SK-N-SH (cell line): Measurements from ENCODE around the gene HJV. TPM values are rescaled to one million over a fixed set of nuclear protein-coding genes. Genes with fewer than 3 reads are reported as not detected.
A peak's percentile ranks its signal among the peaks of the same experiment; 100 is the strongest.

Experiments used
- CTCF ChIA-PET: fragments of 300-600, 350-600 bp; formaldehyde crosslinking; extraction: SDS; loops from one replicate; lab custom pipeline; 2021; lab: Yijun Ruan, JAX
- POLR2A ChIA-PET: fragments of 350-600 bp; sonication (Branson Sonifier 250); formaldehyde crosslinking; extraction: SDS; loops from one replicate; lab custom pipeline; 2020; ENCODE audit warnings: antibody characterized with exemption, inconsistent platforms; lab: Yijun Ruan, JAX
- DNase-seq: peaks from one replicate; pipeline ENCODE4 v3.0.0; 2012
- H2AFZ ChIP-seq: fragments of 200-600 bp; sonication (generic); 2 replicates; pipeline ENCODE4 v1.8.1; 2016; ENCODE audit warnings: antibody characterized with exemption, mild to moderate bottlenecking, low read depth
- H3F3A ChIP-seq: fragments of 200-600 bp; sonication (generic); replicated peaks from 2 replicates; pipeline ENCODE3; 2016; ENCODE audit warnings: antibody characterized with exemption, mild to moderate bottlenecking; ENCODE audit not compliant: insufficient read depth
- H3K27ac ChIP-seq, 2 experiments: fragments of 200-500 bp in 1 of 2; fragments of 200-600 bp in 1 of 2; sonication (Bioruptor generic) in 1 of 2; sonication (generic), shearing (Covaris generic) in 1 of 2; 2 replicates each; pipeline versions ENCODE4 v1.5.1 to v1.6.1; 2014 to 2016; ENCODE audit warnings: low read depth in 2 of 2, inconsistent platforms in 1 of 2, low read length in 1 of 2, mild to moderate bottlenecking in 1 of 2, mixed read lengths in 1 of 2
- H3K27me3 ChIP-seq: fragments of 200-600 bp; sonication (generic), shearing (Covaris generic); 2 replicates; pipeline ENCODE4 v1.6.1; 2016; ENCODE audit warnings: mixed run types; ENCODE audit not compliant: insufficient read depth
- H3K36me3 ChIP-seq, 2 experiments: fragments of 200-500 bp in 1 of 2; fragments of 200-600 bp in 1 of 2; sonication (Bioruptor generic) in 1 of 2; sonication (generic) in 1 of 2; replicated peaks in 1 of 2; 2 replicates each; pipeline versions ENCODE3 to v1.5.1; 2014 to 2016; ENCODE audit warnings: low read length in 1 of 2, mild to moderate bottlenecking in 1 of 2; ENCODE audit not compliant: insufficient read depth in 2 of 2, control insufficient read depth in 1 of 2
- H3K4me1 ChIP-seq, 2 experiments: fragments of 200-500 bp in 1 of 2; fragments of 200-600 bp in 1 of 2; sonication (Bioruptor generic) in 1 of 2; sonication (generic), shearing (Covaris generic) in 1 of 2; 2 replicates each; pipeline versions ENCODE4 v1.5.1 to v1.6.1; 2014 to 2016; ENCODE audit warnings: low read depth in 1 of 2, low read length in 1 of 2, mixed run types in 1 of 2; ENCODE audit not compliant: insufficient read depth in 2 of 2, control insufficient read depth in 1 of 2
- H3K4me2 ChIP-seq: fragments of 200-600 bp; sonication (generic), shearing (Covaris generic); 2 replicates; pipeline ENCODE4 v1.6.1; 2017; ENCODE audit warnings: mixed run types
- H3K4me3 ChIP-seq, 2 experiments: fragments of 200-500 bp in 1 of 2; fragments of 200-600 bp in 1 of 2; sonication (Bioruptor generic) in 1 of 2; sonication (generic), shearing (Covaris generic) in 1 of 2; 2 replicates each; pipeline versions ENCODE4 v1.5.1 to v1.8.1; 2014 to 2016; ENCODE audit warnings: low read depth in 2 of 2, inconsistent platforms in 1 of 2, low read length in 1 of 2, mild to moderate bottlenecking in 1 of 2, mixed read lengths in 1 of 2, moderate library complexity in 1 of 2
- H3K79me2 ChIP-seq: fragments of 200-600 bp; sonication (generic); 2 replicates; pipeline ENCODE4 v1.8.1; 2017; ENCODE audit warnings: mild to moderate bottlenecking; ENCODE audit not compliant: insufficient read depth
- H3K9ac ChIP-seq: fragments of 200-600 bp; sonication (generic); 2 replicates; pipeline ENCODE4 v1.6.1; 2017; ENCODE audit warnings: mixed run types
- H3K9me2 ChIP-seq: fragments of 200-600 bp; sonication (generic); 2 replicates; pipeline ENCODE4 v1.6.1; 2017; ENCODE audit warnings: mixed run types
- H3K9me3 ChIP-seq: fragments of 200-600 bp; sonication (generic); 2 replicates; pipeline ENCODE4 v1.6.1; 2017; ENCODE audit warnings: mixed run types, mild to moderate bottlenecking, moderate library complexity
- H4K20me1 ChIP-seq: fragments of 200-600 bp; sonication (generic); 2 replicates; pipeline ENCODE4 v1.6.1; 2017; ENCODE audit warnings: mild to moderate bottlenecking, mixed run types; ENCODE audit not compliant: insufficient read depth
- EP300 ChIP-seq, 2 experiments: IDR thresholded peaks; 2 replicates each; pipeline versions ENCODE4 v1.4.0 to v1.6.1; 2012; ENCODE audit warnings: borderline replicate concordance in 1 of 2, low read depth in 1 of 2, low read length in 1 of 2
- EZH2phosphoT487 ChIP-seq: fragments of 200-600 bp; sonication (generic); IDR thresholded peaks from 2 replicates; pipeline ENCODE4 v1.6.1; 2017; ENCODE audit warnings: low read depth, mixed run types, mild to moderate bottlenecking, antibody characterized with exemption, moderate library complexity, borderline replicate concordance
- FOXJ3 ChIP-seq: sonication (generic); formaldehyde crosslinking; IDR thresholded peaks from 2 replicates; pipeline ENCODE4 v1.5.1; 2020; ENCODE audit warnings: mild to moderate bottlenecking, missing genetic modification reagents
- JUND ChIP-seq: IDR thresholded peaks from 2 replicates; pipeline ENCODE4 v1.4.0; 2012
- MEF2A ChIP-seq: IDR thresholded peaks from 2 replicates; pipeline ENCODE4 v1.4.0; 2012; ENCODE audit warnings: low read depth, borderline replicate concordance
- NFIC ChIP-seq: IDR thresholded peaks from 2 replicates; pipeline ENCODE4 v1.4.0; 2012; ENCODE audit warnings: borderline replicate concordance
- PBX3 ChIP-seq: IDR thresholded peaks from 2 replicates; pipeline ENCODE4; 2012
- REST ChIP-seq: IDR thresholded peaks from 2 replicates; pipeline ENCODE4 v1.6.1; 2012; ENCODE audit warnings: mild to moderate bottlenecking, low read depth, low read length, moderate library complexity
- RFX5 ChIP-seq: IDR thresholded peaks from 2 replicates; pipeline ENCODE4 v1.6.1; 2012; ENCODE audit warnings: mild to moderate bottlenecking, improper control_type of control experiment, low read length
- SIN3A ChIP-seq: IDR thresholded peaks from 2 replicates; pipeline ENCODE4 v1.6.1; 2012; ENCODE audit warnings: low read depth, mild to moderate bottlenecking, low read length, moderate library complexity, borderline replicate concordance
- TCF12 ChIP-seq: IDR thresholded peaks from 2 replicates; pipeline ENCODE4 v1.4.0; 2012
- YY1 ChIP-seq: IDR thresholded peaks from 2 replicates; pipeline ENCODE4 v1.4.0; 2012; ENCODE audit warnings: low read depth, mild to moderate bottlenecking
- ZBTB33 ChIP-seq: IDR thresholded peaks from 2 replicates; pipeline ENCODE4 v1.4.0; 2012; ENCODE audit warnings: low read depth, borderline replicate concordance
- WGBS: methylation state at CpG from one replicate; pipeline ENCODE4 v1.1.6; 2017; ENCODE audit warnings: low lambda C conversion rate; 5-methylcytosine and 5-hydroxymethylcytosine counted together
- polyA plus RNA-seq, 3 experiments: library from polyadenylated mRNA; depleted of rRNA; stranded (reverse); fragments of >200 nt; gene quantifications; 2 replicates each; pipeline ENCODE4 v1.2.3, GENCODE V29; 2012
- TF ChIP-seq, protein P1 (sequence below): fragments of 150-350 bp; IDR thresholded peaks from 2 replicates; pipeline ENCODE4 v1.6.1; 2016; ENCODE audit warnings: mild to moderate bottlenecking, low read depth, low read length

HJV gene
- polyA plus RNA-seq, 1 of the 3 experiments (the other 2 are of a cell fraction) = 0.05 TPM

DNA sequence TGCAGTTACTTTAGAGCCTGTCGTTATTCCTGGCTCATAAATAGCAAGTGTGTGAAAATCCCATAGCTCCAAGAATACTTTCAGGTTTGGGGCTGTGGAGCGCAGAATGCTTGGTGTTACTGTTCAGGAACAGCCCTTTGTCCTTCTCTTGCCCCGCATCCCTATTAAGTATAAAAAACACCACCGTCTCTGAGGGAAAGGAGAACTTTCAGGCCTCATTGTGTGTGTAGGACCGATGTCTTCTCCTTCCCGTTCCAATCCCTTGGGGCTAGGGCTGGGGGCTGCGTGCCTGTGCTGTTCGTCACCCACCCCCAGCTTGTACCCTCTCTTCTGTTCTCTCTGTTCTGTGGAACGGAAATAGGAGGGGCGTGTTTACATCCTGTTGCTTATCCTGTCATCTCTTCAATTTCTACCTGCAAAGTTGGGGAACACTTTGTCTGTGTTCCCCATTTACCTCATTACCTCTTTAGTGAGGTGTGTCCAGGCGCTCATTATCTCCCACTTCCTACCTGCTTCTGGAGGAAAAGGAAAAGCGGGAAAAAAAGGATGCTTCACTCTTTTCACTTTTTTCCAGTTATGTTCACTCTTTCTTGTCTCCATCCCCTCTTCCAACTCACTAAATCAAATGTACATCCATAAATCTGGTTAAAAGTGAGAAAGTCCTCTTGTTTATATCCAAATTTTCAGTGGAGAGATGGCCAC, 24.4 kb downstream of the HJV start:
- Histone ChIP-seq H2AFZ (peak overlapping the region; percentile 83), H3K9ac (peak overlapping the region; percentile 90), H4K20me1 (peaks cover 38% of the 10 kb centered on the region), H3K9me2 (no peaks in the 10 kb centered on the region), H3K27me3 (no peaks in the 10 kb centered on the region), H3K36me3 (peaks cover 26 to 32% of the 10 kb centered on the region in 2 experiments), H3K27ac (peak overlapping the region; percentile 44 to 98; a peak in 3 of 4 replicates), H3K9me3 (no peaks in the 10 kb centered on the region), H3K4me2 (peak overlapping the region; percentile 68), H3K79me2 (peaks cover 36% of the 10 kb centered on the region), H3K4me1 (peaks cover 14 to 43% of the 10 kb centered on the region in 2 experiments; a peak in 3 of 4 replicates), H3F3A (peaks cover 14% of the 10 kb centered on the region), H3K4me3 (peak overlapping the region; percentile 64 to 90)
- 45% methylated on average over 12 of the region's 12 CpGs for WGBS
- TF ChIP-seq PBX3 (no peak), FOXJ3 (CRISPR knock-in tag) (no peak), EZH2phosphoT487 (no peak), YY1 (no peak), RFX5 (no peak), JUND (no peak), NFIC (no peak), REST (no peak), SIN3A (no peak), TCF12 (no peak), EP300 (IDR thresholded peaks at IDR 0.05; ENCODE audit: borderline replicate concordance in 1 of 2, low read depth in 1 of 2, low read length in 1 of 2) (no peak), ZBTB33 (no peak), MEF2A (no peak)
- TF ChIP-seq, protein P1, sequence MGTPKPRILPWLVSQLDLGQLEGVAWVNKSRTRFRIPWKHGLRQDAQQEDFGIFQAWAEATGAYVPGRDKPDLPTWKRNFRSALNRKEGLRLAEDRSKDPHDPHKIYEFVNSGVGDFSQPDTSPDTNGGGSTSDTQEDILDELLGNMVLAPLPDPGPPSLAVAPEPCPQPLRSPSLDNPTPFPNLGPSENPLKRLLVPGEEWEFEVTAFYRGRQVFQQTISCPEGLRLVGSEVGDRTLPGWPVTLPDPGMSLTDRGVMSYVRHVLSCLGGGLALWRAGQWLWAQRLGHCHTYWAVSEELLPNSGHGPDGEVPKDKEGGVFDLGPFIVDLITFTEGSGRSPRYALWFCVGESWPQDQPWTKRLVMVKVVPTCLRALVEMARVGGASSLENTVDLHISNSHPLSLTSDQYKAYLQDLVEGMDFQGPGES = no peak
- peak; percentile 42 for DNase-seq
- ChIA-PET POLR2A (interaction anchor here (1.9 kb wide), 1 partner anchor 18 kb away, joined by 7 read pairs; no protein-coding TSS in a partner anchor), CTCF (interaction anchor here (1.6 to 4.2 kb wide), 4 partner anchors 9 to 105 kb away, joined by 5 to 40 read pairs (median 22); no protein-coding TSS in a partner anchor)
